ENCODE results near the gene GDPD3. TPM values are rescaled to one million over a fixed set of nuclear protein-coding genes. Genes with fewer than 3 reads are reported as not detected.
"Not testable (repeated sequence)": the region's sequence is repeated elsewhere in the genome, so short reads cannot be mapped to it uniquely, and the experiment has no call there.

Gene GDPD3
- total and polyA plus RNA-seq, 2 experiments from 2014 or later, result 0.72 to 2.0 TPM

DNA sequence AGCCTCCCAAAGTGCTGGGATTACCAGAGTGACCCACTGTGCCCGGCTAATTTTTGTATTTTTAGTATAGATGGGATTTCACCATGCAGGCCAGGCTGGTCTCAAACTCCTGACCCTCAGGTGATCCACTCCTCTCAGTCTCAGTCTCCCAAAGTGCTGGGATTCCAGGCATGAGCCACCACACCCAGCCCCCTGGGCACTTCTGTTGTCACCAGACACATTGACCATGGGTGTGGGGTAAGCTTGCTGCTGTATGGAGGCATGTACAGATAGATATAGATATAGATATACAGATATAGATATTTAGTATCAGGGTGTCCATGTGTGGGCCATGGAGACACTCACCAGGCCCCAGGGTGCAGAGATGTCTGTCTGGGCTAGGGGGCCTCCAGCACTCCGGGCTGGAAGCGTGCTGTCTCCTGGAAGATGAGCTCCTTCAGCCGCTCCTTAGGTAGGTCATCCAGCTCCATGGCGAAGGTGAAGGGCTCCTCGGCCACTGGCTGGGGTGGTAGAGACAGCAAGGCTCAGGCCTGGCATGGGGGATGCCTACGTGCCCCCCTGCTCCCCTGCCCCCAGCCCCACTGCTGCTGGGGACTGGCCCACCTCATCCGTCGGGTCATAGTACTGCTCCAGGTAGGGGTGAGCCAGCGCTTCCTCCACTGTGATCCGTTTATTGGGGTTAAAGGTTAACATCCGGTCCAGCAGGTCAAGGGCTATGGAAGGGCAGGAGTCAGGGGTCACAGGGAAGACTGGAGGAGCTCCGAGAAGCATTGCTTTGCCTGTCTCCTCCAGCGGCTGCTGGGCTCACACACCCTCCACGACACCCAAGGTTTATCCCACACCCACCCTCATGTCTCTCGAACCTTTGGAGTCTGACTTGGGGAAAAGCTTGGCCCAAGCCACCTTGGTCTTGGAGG is 3.2 kb upstream of the GDPD3 start:
- H3K27ac ChIP-seq, result no peak overlapping the region
- DNase-seq (ENCODE audit: low read depth in 1 of 2, low spot score in 1 of 2), result no peak
- no peaks in the 10 kb centered on the region for H3K4me1 ChIP-seq (ENCODE audit: low read depth)
- H3K36me3 ChIP-seq, result peaks cover 29% of the 10 kb centered on the region
- no peaks in the 10 kb centered on the region for H3K27me3 ChIP-seq
- no peaks in the 10 kb centered on the region for H3K9me3 ChIP-seq (ENCODE audit: low read depth)
- H3K4me3 ChIP-seq, result no peak overlapping the region
- TF ChIP-seq, protein P1, sequence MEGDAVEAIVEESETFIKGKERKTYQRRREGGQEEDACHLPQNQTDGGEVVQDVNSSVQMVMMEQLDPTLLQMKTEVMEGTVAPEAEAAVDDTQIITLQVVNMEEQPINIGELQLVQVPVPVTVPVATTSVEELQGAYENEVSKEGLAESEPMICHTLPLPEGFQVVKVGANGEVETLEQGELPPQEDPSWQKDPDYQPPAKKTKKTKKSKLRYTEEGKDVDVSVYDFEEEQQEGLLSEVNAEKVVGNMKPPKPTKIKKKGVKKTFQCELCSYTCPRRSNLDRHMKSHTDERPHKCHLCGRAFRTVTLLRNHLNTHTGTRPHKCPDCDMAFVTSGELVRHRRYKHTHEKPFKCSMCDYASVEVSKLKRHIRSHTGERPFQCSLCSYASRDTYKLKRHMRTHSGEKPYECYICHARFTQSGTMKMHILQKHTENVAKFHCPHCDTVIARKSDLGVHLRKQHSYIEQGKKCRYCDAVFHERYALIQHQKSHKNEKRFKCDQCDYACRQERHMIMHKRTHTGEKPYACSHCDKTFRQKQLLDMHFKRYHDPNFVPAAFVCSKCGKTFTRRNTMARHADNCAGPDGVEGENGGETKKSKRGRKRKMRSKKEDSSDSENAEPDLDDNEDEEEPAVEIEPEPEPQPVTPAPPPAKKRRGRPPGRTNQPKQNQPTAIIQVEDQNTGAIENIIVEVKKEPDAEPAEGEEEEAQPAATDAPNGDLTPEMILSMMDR (IDR thresholded peaks at IDR 0.05; ENCODE audit: low read depth, low read length), result no peak

DNA sequence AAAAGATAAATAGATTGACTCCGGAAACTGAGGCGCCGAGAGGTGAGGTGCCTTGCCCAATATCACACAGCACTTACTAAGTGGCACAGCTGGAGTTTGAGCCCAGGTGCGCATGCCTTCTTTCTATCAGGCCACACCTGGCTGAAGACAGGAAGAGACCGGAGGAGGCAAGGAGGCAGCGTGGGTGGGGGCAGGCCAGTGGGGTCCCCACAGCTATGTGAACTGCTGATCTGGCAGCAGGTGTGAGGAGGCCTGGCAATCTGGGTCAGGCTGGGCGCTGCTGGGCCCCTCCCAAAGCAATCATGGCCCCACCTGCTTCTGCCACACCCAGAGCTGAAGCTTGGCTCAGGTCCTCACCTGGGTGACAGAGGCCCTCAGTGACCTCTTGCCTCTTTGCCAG is 1.9 kb upstream of the GDPD3 start:
- no peak for DNase-seq (ENCODE audit: low read depth in 1 of 2, low spot score in 1 of 2)
- no peaks in the 10 kb centered on the region for H3K27me3 ChIP-seq
- H3K4me1 ChIP-seq (ENCODE audit: low read depth), result no peaks in the 10 kb centered on the region

GRCh38 chr16:30114833-30115232 is 1.5 kb upstream of the GDPD3 start:
- H3K27me3 ChIP-seq; H3K4me1 ChIP-seq (ENCODE audit: low read depth); H3K9me3 ChIP-seq (ENCODE audit: low read depth); H3K4me3 ChIP-seq; H3K27ac ChIP-seq; DNase-seq (ENCODE audit: low read depth in 1 of 2, low spot score in 1 of 2): not testable (repeated sequence)
- H3K36me3 ChIP-seq, result peaks cover 28% of the 10 kb centered on the region

More for the DNA sequence above, 1.9 kb upstream of the GDPD3 start:
- no peak overlapping the region for H3K4me3 ChIP-seq
- TF ChIP-seq, protein P1 (IDR thresholded peaks at IDR 0.05; ENCODE audit: low read depth, low read length), result no peak
- H3K36me3 ChIP-seq, result peaks cover 29% of the 10 kb centered on the region
- H3K27ac ChIP-seq, result no peak overlapping the region
- no peaks in the 10 kb centered on the region for H3K9me3 ChIP-seq (ENCODE audit: low read depth)

- no peak for DNase-seq (ENCODE audit: low read depth in 1 of 2, low spot score in 1 of 2)
- Histone ChIP-seq H3K4me3 (no peak overlapping the region), H3K4me1 (ENCODE audit: low read depth) (no peaks in the 10 kb centered on the region), H3K27me3 (no peaks in the 10 kb centered on the region), H3K9me3 (ENCODE audit: low read depth) (no peaks in the 10 kb centered on the region), H3K36me3 (peaks cover 24% of the 10 kb centered on the region), H3K27ac (peak overlapping the region; percentile 4)
- TF ChIP-seq, protein P1 (IDR thresholded peaks at IDR 0.05; ENCODE audit: low read depth, low read length), result no peak
Observed at GRCh38 chr16:30114411-30114810, 1.1 kb upstream of the GDPD3 start.

GRCh38 chr16:30113711-30114333 is 485 bp upstream of the GDPD3 start:
- H3K36me3 ChIP-seq, result peaks cover 22% of the 10 kb centered on the region

More at GRCh38 chr16:30113711-30114333, 485 bp upstream of the GDPD3 start:
- TF ChIP-seq, protein P1 (IDR thresholded peaks at IDR 0.05; ENCODE audit: low read depth, low read length), result no peak
- no peaks in the 10 kb centered on the region for H3K9me3 ChIP-seq (ENCODE audit: low read depth)
- no peak for DNase-seq (ENCODE audit: low read depth in 1 of 2, low spot score in 1 of 2)
- no peak overlapping the region for H3K4me3 ChIP-seq
- H3K27ac ChIP-seq, result peak overlapping the region; percentile 4
- no peaks in the 10 kb centered on the region for H3K27me3 ChIP-seq
- H3K4me1 ChIP-seq (ENCODE audit: low read depth), result no peaks in the 10 kb centered on the region

All from cardiac muscle cell (in vitro differentiated cells and primary cell).